IPS-20b (cell line): ENCODE measurements around the gene ANAPC2.
A peak's percentile ranks its signal among the peaks of the same experiment; 100 is the strongest.

Experiments
- H3K27ac ChIP-seq: one replicate; pipeline ENCODE4 v1.5.1; 2013; ENCODE audit warnings: low read length
- H3K27me3 ChIP-seq: 2 replicates; pipeline ENCODE4 v1.6.1; 2013; ENCODE audit warnings: mild to moderate bottlenecking, low read length, inconsistent platforms; ENCODE audit not compliant: insufficient read depth
- H3K36me3 ChIP-seq: 2 replicates; pipeline ENCODE4 v1.6.1; 2013; ENCODE audit warnings: low read depth, mild to moderate bottlenecking, inconsistent platforms, low read length, moderate library complexity; ENCODE audit not compliant: insufficient read depth
- H3K4me1 ChIP-seq: 2 replicates; pipeline ENCODE4 v1.6.1; 2013; ENCODE audit warnings: mild to moderate bottlenecking, control low read depth, inconsistent platforms, low read length, moderate library complexity; ENCODE audit not compliant: insufficient read depth
- H3K4me3 ChIP-seq: 2 replicates; pipeline ENCODE4 v1.5.1; 2013; ENCODE audit warnings: mild to moderate bottlenecking, low read length, inconsistent platforms
- H3K9ac ChIP-seq: 2 replicates; pipeline ENCODE4 v1.6.1; 2013; ENCODE audit warnings: low read depth, mild to moderate bottlenecking, inconsistent platforms, low read length, moderate library complexity
- H3K9me3 ChIP-seq: 2 replicates; pipeline ENCODE4 v1.6.1; 2013; ENCODE audit warnings: mild to moderate bottlenecking, low read depth, low read length, inconsistent platforms; ENCODE audit not compliant: insufficient read depth

Gene ANAPC2

DNA sequence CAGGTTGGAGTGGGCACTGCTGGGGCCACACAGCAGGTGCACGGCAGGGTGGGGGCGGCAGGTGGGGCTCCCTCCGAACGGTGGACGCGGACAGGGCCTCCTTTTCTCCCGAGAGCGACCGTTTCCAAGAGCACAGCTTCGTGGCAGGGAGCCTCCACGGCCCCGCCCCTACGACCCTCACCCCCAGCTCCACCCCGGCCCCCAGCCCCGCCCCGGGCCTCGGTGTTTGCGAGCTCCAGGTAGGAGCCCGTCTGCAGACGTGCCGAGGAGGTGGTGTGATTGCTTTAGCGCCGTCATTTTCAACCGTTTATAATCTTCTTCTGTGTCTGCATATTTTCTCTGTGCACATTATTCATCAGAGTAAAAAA is 40.6 kb downstream of the ANAPC2 start:
- peaks cover 43% of the 10 kb centered on the region for H3K27me3 ChIP-seq
- H3K9me3 ChIP-seq = no peaks in the 10 kb centered on the region
- no peak overlapping the region for H3K27ac ChIP-seq
- H3K4me3 ChIP-seq = no peak overlapping the region
- no peaks in the 10 kb centered on the region for H3K36me3 ChIP-seq
- H3K9ac ChIP-seq = no peak overlapping the region
- H3K4me1 ChIP-seq = no peaks in the 10 kb centered on the region

DNA sequence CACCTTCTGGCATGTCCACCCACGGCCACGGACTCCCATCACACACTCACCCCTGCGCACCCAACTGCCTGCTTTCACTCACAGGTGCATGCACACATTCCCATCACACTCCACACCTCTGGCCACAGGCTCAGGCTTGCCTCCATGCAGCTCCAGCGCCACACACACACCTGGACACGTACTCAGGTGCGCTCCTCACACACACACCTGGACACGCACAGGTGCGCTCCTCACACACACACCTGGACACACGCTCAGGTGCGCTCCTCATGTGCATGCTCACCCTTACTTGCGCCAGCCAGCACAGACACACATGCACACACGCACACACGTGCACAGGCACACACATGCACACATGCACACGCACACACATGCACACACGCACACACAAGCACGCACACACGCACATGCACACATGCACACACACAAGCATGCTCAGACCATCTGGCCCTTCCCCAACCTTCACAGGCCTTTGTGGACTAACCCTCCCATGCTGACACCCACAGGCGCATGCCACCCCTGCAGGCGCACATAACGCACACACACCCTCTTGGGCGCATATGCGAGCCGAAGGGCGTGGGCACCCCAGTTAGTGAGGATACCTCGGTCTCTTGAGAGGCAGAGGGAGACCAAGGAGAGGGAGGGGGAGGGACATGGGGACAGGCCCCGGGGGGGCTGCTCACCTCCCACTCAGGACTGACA is 41.1 kb downstream of the ANAPC2 start:
- Histone ChIP-seq H3K4me3 (no peak overlapping the region), H3K36me3 (no peaks in the 10 kb centered on the region)

DNA sequence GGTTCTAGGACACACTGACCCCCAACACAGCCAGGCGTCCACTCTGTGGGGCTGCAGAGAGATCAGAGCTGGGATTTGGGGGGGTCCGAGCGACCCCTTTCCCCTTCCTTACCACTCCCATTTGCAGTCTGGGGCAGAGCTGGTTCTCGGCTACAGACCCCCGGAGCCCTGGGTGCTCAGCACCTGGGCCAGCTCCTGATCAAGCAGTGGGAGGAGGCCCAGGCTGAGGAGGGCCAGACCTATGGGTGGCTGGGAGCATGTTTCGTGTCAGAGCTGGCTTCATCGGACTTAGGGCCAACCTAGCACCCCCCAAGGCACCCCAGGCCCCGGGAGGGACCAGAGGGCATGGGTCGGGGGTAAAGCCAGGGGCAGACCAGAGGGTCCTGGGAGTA is 41.8 kb downstream of the ANAPC2 start:
- H3K4me1 ChIP-seq = no peaks in the 10 kb centered on the region
- H3K9ac ChIP-seq = no peak overlapping the region
- H3K27ac ChIP-seq = no peak overlapping the region
- no peaks in the 10 kb centered on the region for H3K9me3 ChIP-seq
- H3K4me3 ChIP-seq = no peak overlapping the region
- no peaks in the 10 kb centered on the region for H3K36me3 ChIP-seq
- H3K27me3 ChIP-seq = peaks cover 56% of the 10 kb centered on the region

More for the DNA sequence above, 41.1 kb downstream of the ANAPC2 start:
- H3K4me1 ChIP-seq = no peaks in the 10 kb centered on the region
- no peak overlapping the region for H3K27ac ChIP-seq
- no peaks in the 10 kb centered on the region for H3K9me3 ChIP-seq
- H3K9ac ChIP-seq = no peak overlapping the region
- H3K27me3 ChIP-seq = peaks cover 48% of the 10 kb centered on the region

DNA sequence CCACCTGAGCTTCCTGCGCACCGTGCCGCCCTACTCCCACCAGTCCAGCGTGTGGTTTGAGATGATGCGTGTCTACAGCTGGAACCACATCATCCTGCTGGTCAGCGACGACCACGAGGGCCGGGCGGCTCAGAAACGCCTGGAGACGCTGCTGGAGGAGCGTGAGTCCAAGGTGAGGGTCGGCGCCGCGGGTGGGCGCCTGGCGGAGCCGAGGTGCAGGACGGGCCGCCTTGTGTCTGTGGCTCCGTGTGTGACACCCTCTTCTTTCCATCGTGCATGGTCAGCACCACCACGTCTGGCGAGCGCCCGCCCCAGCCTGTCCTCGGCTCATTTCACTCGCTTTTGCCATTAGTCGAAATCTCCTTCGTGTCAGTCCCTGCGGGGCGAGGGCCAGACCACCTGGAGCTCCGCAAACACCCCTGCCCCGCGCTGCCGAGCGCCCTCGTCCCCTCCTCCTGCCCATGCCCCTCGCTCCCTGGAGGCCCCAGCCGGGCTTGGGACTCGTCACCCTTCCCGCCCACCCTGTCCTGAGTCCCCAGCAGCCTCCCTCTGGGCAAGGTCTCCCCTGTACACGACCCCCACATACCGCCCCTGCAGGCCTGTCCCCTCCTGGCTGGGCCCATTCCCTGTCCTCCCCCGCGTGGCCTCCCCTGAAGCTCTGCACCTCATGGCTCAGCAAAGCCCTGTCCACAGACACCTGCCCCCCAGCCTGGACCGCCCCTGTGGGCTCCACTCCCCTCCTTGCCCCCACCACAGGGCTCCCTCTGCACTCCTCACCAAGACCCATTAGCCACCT is 42.4 kb downstream of the ANAPC2 start:
- Histone ChIP-seq H3K36me3 (no peaks in the 10 kb centered on the region), H3K9me3 (no peaks in the 10 kb centered on the region), H3K9ac (no peak overlapping the region), H3K27me3 (peaks cover 62% of the 10 kb centered on the region), H3K4me3 (no peak overlapping the region), H3K27ac (no peak overlapping the region), H3K4me1 (no peaks in the 10 kb centered on the region)

DNA sequence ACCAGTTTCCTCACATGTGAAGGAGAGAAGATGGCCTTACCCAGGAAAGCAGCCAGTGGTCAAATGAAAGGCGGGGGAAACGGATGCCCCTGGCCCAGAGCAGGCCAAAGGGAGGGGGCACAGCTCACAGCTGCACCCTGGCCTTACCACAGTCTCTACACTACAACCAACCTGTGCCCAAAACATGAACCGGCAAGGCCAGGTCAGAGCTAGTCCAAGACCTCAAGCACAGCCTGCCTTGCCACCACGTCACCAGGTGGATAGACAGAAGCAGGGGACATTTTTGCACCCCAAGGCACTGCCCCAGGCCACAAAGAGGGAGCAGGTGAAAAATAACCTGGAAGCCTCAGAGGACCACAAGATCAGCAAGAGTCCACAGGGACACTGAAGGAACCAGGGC is 44.9 kb downstream of the ANAPC2 start:
- H3K36me3 ChIP-seq = no peaks in the 10 kb centered on the region
- H3K27ac ChIP-seq = no peak overlapping the region
- no peak overlapping the region for H3K9ac ChIP-seq
- H3K4me3 ChIP-seq = no peak overlapping the region
- H3K27me3 ChIP-seq = peaks cover 75% of the 10 kb centered on the region
- H3K9me3 ChIP-seq = no peaks in the 10 kb centered on the region
- no peaks in the 10 kb centered on the region for H3K4me1 ChIP-seq

DNA sequence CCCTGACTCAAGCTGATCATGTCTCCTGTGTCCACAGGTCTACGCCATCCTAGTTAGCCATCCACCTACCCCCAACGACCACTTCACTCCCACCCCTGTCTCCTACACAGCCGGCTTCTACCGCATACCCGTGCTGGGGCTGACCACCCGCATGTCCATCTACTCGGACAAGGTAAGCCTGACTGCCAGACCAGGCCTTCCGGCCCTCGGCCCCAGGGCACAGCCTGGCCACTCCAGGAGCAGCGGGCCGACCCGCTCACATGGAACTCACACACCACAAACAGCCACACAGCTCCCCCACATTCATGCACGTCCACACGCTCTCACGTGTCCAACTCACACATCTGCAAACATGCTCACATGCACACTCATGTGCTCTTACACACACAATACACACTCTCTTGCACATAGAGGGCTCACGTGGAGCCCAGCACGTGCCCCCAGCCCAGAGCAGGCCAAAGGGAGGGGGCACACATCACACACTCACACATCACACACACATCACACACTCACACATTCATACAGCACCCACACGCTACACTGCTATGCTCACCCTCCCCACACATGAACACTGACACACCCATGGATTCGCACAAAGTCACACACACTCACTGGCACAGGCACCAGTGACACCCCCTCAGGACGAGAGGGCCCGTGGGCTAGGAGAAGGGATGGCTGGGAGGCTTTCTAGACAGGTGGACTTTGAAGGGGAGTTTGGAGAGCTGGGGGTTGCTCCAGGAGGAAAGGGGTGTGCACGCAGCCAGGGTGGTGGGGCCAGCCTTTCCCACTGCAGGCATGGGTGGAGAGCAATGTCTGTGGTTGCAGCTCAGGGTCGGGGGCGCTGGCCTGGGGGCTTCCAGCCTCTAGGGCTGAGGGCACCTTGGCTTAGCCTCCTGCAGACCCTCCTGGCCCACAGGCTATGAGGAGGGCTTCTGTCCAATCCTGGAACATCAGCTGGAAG is 46.1 kb downstream of the ANAPC2 start:
- no peak overlapping the region for H3K27ac ChIP-seq
- no peak overlapping the region for H3K4me3 ChIP-seq
- no peaks in the 10 kb centered on the region for H3K9me3 ChIP-seq
- no peaks in the 10 kb centered on the region for H3K36me3 ChIP-seq
- peaks cover 84% of the 10 kb centered on the region for H3K27me3 ChIP-seq
- H3K9ac ChIP-seq = no peak overlapping the region
- H3K4me1 ChIP-seq = no peaks in the 10 kb centered on the region

DNA sequence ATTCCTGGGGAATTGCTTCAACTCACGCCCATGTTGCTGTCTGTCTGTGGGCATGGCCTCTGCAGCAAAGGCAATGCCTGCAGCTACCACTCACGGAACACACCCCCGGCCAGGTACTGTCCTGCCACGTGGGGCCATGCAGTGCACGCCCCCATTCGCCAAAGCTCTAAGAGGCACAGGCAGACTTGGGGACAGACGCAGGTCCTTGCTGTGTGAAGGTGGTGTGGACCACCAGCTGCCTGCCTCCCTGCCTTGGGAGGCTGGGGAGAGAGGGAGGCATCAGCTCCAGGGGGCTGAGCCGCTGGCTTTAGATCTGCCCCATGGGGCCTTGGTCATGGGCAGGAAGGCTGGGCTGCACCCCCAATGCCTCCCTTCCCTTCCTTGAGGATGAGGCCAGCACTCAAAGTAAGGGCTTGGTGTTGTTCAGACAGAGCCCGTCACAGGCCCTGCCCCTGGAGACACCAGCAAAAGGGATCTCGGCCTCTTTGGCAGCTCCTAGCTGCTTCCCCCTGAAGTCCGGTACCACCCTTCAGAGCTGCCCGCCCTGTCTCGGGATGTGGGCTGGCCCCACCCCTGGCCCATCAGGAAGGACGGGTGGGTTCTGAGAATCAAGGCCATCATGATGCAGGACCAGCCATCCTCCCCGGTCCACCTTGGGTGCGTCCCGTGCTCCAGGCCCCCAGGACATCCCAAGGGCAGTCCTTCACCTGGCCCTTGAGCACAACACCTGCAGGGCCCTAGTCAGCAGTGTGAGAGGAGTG is 47.1 kb downstream of the ANAPC2 start:
- no peaks in the 10 kb centered on the region for H3K9me3 ChIP-seq
- H3K4me1 ChIP-seq = no peaks in the 10 kb centered on the region
- H3K4me3 ChIP-seq = no peak overlapping the region
- no peaks in the 10 kb centered on the region for H3K36me3 ChIP-seq
- H3K9ac ChIP-seq = no peak overlapping the region
- peaks cover 87% of the 10 kb centered on the region for H3K27me3 ChIP-seq
- H3K27ac ChIP-seq = no peak overlapping the region

DNA sequence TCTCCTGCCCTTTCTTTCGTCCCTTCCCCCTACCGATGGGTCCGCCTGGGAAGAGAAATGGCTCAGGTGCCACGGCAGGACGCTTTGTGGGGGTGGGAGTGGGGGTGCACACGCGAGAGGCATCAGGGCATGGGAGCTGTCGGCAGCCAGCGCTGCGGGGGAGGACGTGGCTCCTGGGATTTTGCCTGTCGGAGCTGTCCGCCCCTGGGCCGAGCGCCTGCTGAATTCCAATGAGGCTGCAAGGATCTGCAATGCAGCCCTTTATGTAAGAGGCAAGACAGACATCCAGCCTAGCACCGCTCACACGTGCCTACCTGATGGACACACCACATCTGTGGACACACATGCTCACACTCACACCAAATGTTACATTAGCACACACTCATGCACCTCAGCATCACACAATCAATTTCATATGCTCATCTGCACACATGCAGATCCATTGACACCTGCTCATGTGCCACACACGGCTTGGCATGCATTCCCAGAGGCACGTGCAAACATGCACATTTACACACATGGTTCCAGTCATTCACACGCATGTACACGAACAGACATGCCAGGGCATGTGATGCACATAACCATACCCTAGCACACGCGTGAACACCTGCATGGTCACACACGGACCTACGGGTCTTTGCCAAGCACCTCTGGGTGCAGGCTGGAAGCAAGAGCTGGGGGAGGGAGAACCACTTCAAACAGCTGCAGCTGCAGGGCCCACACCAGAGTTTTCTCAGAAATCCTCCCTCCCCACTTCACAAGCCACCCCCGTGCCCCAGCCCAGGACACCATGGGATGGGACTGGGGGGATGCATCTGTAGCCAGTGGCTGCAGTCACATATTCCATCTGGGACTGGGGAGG is 48.0 kb downstream of the ANAPC2 start:
- Histone ChIP-seq H3K4me1 (no peaks in the 10 kb centered on the region), H3K4me3 (no peak overlapping the region), H3K9ac (no peak overlapping the region), H3K27me3 (peaks cover 87% of the 10 kb centered on the region), H3K36me3 (no peaks in the 10 kb centered on the region), H3K27ac (no peak overlapping the region), H3K9me3 (no peaks in the 10 kb centered on the region)

DNA sequence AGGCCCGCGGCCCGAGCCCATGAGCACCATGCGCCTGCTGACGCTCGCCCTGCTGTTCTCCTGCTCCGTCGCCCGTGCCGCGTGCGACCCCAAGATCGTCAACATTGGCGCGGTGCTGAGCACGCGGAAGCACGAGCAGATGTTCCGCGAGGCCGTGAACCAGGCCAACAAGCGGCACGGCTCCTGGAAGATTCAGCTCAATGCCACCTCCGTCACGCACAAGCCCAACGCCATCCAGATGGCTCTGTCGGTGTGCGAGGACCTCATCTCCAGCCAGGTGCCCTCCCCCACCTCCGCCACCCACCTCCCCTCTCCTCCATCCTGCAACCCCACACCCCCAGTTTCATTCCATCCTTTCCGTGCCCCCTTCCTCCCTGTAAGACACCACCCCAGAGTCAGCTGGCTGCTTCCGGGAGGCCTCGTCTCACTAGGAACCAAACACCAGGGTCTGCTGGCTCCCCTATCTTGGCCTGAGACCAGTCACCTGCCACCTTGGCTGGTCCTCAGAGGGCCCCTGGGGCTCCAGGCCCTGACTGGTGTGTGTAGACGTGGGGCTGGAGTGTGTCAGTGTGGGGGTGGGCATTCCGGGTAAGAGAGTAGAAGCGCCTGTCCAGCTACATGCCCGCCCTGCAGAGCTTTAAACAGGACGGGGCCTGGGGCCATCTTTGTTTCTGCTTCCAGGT is 48.8 kb downstream of the ANAPC2 start:
- H3K4me1 ChIP-seq = no peaks in the 10 kb centered on the region
- no peak overlapping the region for H3K27ac ChIP-seq
- no peak overlapping the region for H3K9ac ChIP-seq
- H3K36me3 ChIP-seq = no peaks in the 10 kb centered on the region
- H3K27me3 ChIP-seq = peaks cover 91% of the 10 kb centered on the region
- H3K9me3 ChIP-seq = no peaks in the 10 kb centered on the region
- no peak overlapping the region for H3K4me3 ChIP-seq

DNA sequence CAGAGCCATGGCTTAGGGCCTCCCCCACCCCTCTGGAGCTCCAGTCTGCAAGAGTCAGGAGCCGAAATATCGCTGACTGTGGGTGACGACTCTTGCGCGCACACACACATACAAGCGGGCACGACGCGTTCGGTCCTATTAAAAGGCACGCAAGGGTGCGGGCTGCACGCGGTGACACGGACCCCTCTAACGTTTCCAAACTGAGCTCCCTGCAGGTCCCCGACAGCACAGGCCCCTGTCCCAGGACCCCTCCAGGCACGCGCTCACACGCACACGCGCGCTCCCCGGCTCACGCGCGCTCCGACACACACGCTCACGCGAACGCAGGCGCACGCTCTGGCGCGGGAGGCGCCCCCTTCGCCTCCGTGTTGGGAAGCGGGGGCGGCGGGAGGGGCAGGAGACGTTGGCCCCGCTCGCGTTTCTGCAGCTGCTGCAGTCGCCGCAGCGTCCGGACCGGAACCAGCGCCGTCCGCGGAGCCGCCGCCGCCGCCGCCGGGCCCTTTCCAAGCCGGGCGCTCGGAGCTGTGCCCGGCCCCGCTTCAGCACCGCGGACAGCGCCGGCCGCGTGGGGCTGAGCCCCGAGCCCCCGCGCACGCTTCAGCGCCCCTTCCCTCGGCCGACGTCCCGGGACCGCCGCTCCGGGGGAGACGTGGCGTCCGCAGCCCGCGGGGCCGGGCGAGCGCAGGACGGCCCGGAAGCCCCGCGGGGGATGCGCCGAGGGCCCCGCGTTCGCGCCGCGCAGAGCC is 49.5 kb downstream of the ANAPC2 start, which contains the start of gene GRIN1:
Gene GRIN1 (plus strand): TSS at position 433 of the 746 bp plus-strand sequence. CDS start 333 bp downstream, outside the sequence.
- Histone ChIP-seq H3K27me3 (peaks cover 89% of the 10 kb centered on the region), H3K36me3 (no peaks in the 10 kb centered on the region), H3K4me3 (peak within 1 kb of the TSS; percentile 48; the same call in 1 of the 2 replicates), H3K4me1 (no peaks in the 10 kb centered on the region), H3K27ac (no peak within 1 kb of the TSS), H3K9me3 (no peaks in the 10 kb centered on the region), H3K9ac (no peak within 1 kb of the TSS)
